Breast epithelium (tissue), 4 donors: ENCODE results near the gene KDM6A. TPM values are rescaled to one million over a fixed set of nuclear protein-coding genes. Genes with fewer than 3 reads are reported as not detected.
A peak's percentile ranks its signal among the peaks of the same experiment; 100 is the strongest.
"Not testable (repeated sequence)": the region's sequence is repeated elsewhere in the genome, so short reads cannot be mapped to it uniquely, and the experiment has no call there.

Source experiments
- DNase-seq, 2 donors: peaks; one replicate each; pipeline ENCODE4 v3.0.0-alpha.2; 2019; ENCODE audit warnings: low spot score in 2 of 2
- H3K27ac ChIP-seq, 2 donors: fragments of 200-600 bp; sonication (generic) in 1 of 2; one replicate each; pipeline ENCODE4 v1.5.1; 2016 to 2019; ENCODE audit warnings: mild to moderate bottlenecking in 1 of 2
- H3K27me3 ChIP-seq, 2 donors: fragments of 200-600 bp; sonication (generic) in 1 of 2; one replicate each; pipeline versions ENCODE4 v1.5.1 to v1.6.0; 2017 to 2019; ENCODE audit warnings: control low read depth in 1 of 2, mild to moderate bottlenecking in 1 of 2
- H3K36me3 ChIP-seq: fragments of 200-600 bp; one replicate; pipeline ENCODE4 v1.5.1; 2019
- H3K4me1 ChIP-seq, 2 donors: fragments of 200-600 bp; sonication (generic); one replicate each; pipeline ENCODE4 v1.5.1; 2016 to 2019; ENCODE audit warnings: control low read depth in 1 of 2
- H3K4me3 ChIP-seq, 3 donors: fragments of 200-600 bp; sonication (generic); 1 replicate in 2 of 3; 2 replicates in 1 of 3; pipeline ENCODE4 v1.5.1; 2016 to 2019; ENCODE audit warnings: mild to moderate bottlenecking in 3 of 3, moderate library complexity in 2 of 3
- H3K9me3 ChIP-seq, 2 donors: fragments of 200-600 bp; sonication (generic) in 1 of 2; one replicate each; pipeline ENCODE4 v1.5.1; 2016 to 2019; ENCODE audit warnings: control low read depth in 1 of 2
- CTCF ChIP-seq, 3 donors: fragments of 450-650 bp; IDR thresholded peaks; one replicate each; pipeline ENCODE4 v1.5.1; 2016 to 2017; ENCODE audit warnings: antibody characterized with exemption in 3 of 3, mild to moderate bottlenecking in 3 of 3, moderate library complexity in 3 of 3
- POLR2A ChIP-seq: fragments of 450-650 bp; IDR thresholded peaks from one replicate; pipeline ENCODE4 v1.6.1; 2016; ENCODE audit warnings: antibody characterized with exemption, mild to moderate bottlenecking, moderate library complexity
- POLR2AphosphoS5 ChIP-seq, 3 donors: sonication (generic); formaldehyde crosslinking; IDR thresholded peaks; one replicate each; pipeline ENCODE4 v1.6.1; 2017; ENCODE audit warnings: antibody characterized with exemption in 3 of 3
- intact Hi-C: fragments of 100-400 bp; cut with DNase I; formaldehyde crosslinking; loops from one replicate; pipeline ENCODE4 v1.15.1; 2023; ENCODE audit warnings: low total_unique reads
- total RNA-seq, 3 donors: library from RNA; depleted of rRNA; stranded (reverse); fragments of >200 nt; gene quantifications; one replicate each; pipeline ENCODE4 v1.1.0, GENCODE V29; 2016

The KDM6A gene
- total RNA-seq, 3 donors from 2014 or later, result 27.4 to 109 (median 65.5) TPM

GRCh38 chrX:45134315-45134731 is 261.3 kb downstream of the KDM6A start:
- Histone ChIP-seq H3K27me3 (peaks cover 0 to under 1% of the 10 kb centered on the region in 2 donors), H3K27ac (peak overlapping the region; percentile 25 to 58), H3K36me3 (no peaks in the 10 kb centered on the region), H3K4me3 (no peak overlapping the region), H3K4me1 (no peaks in the 10 kb centered on the region), H3K9me3 (peaks cover 0 to 4% of the 10 kb centered on the region in 2 donors)
- intact Hi-C loops, result no loop called here
- DNase-seq, result no peak
- TF ChIP-seq CTCF (IDR thresholded peaks at IDR 0.05) (no peak), POLR2AphosphoS5 (IDR thresholded peaks at IDR 0.05) (no peak)

- Histone ChIP-seq H3K9me3 (peaks cover 0 to 4% of the 10 kb centered on the region in 2 donors), H3K27ac (peak overlapping the region; percentile 25 to 58), H3K36me3 (no peaks in the 10 kb centered on the region), H3K4me3 (no peak overlapping the region), H3K27me3 (no peaks in the 10 kb centered on the region), H3K4me1 (no peaks in the 10 kb centered on the region)
- no peak for TF ChIP-seq POLR2AphosphoS5 (IDR thresholded peaks at IDR 0.05)
- no peak for TF ChIP-seq POLR2A
- no peak for TF ChIP-seq CTCF (IDR thresholded peaks at IDR 0.05)
- intact Hi-C loops, result no loop called here
- DNase-seq, result no peak
These were observed 261.8 kb downstream of the KDM6A start for GRCh38 chrX:45134775-45135174.

DNA sequence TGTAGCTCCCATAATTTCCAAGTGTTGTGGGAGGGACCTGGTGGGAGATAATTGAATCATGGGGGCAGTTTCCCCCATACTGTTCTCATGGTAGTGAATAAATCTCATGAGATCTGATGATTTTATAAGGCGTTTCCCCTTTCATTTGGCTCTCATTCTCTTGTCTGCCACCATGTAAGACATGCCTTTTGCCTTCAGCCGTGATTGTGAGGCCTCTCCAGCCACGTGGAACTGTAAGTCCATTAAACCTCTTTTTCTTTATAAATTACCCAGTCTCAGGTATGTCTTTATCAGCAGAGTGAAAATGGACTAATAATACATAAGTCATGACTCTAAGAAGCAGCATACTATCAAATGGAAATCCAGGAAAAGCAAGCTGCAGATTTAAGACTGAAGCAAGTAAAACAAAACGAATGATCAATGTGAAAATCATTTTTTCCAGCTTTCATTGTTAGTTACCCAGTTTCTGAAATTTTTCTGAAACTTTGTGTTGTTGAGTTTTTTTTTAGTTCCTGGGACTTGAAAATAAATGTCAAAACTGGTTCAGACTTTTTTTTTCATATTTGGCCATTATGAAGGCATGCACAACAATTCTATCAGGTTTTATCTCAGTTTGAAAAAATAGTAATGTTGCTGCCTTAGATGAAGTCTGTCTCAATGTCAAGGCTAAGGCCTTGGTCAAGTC is 262.5 kb downstream of the KDM6A start:
- intact Hi-C loops, H3K27ac ChIP-seq: not testable (repeated sequence)

GRCh38 chrX:45137531-45137930 is 264.5 kb downstream of the KDM6A start:
- DNase-seq, result no peak
- intact Hi-C loops, result no loop called here
- H3K27me3 ChIP-seq, result no peaks in the 10 kb centered on the region
- no peaks in the 10 kb centered on the region for H3K4me1 ChIP-seq
- no peak overlapping the region for H3K4me3 ChIP-seq
- H3K9me3 ChIP-seq, result no peaks in the 10 kb centered on the region
- TF ChIP-seq CTCF (IDR thresholded peaks at IDR 0.05), result no peak
- TF ChIP-seq POLR2AphosphoS5 (IDR thresholded peaks at IDR 0.05), result no peak
- TF ChIP-seq POLR2A, result no peak
- no peaks in the 10 kb centered on the region for H3K36me3 ChIP-seq
- no peak overlapping the region for H3K27ac ChIP-seq

More for the DNA sequence above, 262.5 kb downstream of the KDM6A start:
- not testable (repeated sequence) for H3K36me3 ChIP-seq, H3K4me3 ChIP-seq, H3K4me1 ChIP-seq, H3K27me3 ChIP-seq, H3K9me3 ChIP-seq, DNase-seq

GRCh38 chrX:45138525-45138924 is 265.5 kb downstream of the KDM6A start:
- intact Hi-C loops, result no loop called here
- DNase-seq, result no peak
- H3K4me3 ChIP-seq, result no peak overlapping the region
- H3K27ac ChIP-seq, result no peak overlapping the region
- TF ChIP-seq POLR2AphosphoS5 (IDR thresholded peaks at IDR 0.05), result no peak
- TF ChIP-seq CTCF (IDR thresholded peaks at IDR 0.05), result no peak
- TF ChIP-seq POLR2A, result no peak
- H3K9me3 ChIP-seq, result no peaks in the 10 kb centered on the region
- no peaks in the 10 kb centered on the region for H3K36me3 ChIP-seq
- no peaks in the 10 kb centered on the region for H3K4me1 ChIP-seq
- H3K27me3 ChIP-seq, result no peaks in the 10 kb centered on the region
